SU-DHL-6 (cell line): ENCODE results near the gene DDX4.

ENCODE experiments used
- H2AFZ ChIP-seq: fragments of 200-600 bp; sonication (generic); 2 replicates; pipeline ENCODE4 v1.6.1; 2014; ENCODE audit warnings: low read depth, mild to moderate bottlenecking, moderate library complexity, mixed read lengths, antibody characterized with exemption, low read length; ENCODE audit not compliant: severe bottlenecking
- H3F3A ChIP-seq: fragments of 200-600 bp; shearing (Covaris generic); 2 replicates; pipeline ENCODE4 v1.6.0; 2016; ENCODE audit warnings: antibody characterized with exemption, mild to moderate bottlenecking; ENCODE audit not compliant: insufficient read depth
- H3K27ac ChIP-seq: fragments of 200-600 bp; sonication (generic); 2 replicates; pipeline ENCODE4 v1.5.1; 2016; ENCODE audit warnings: low read depth, mild to moderate bottlenecking, low read length, moderate library complexity, mixed read lengths
- H3K27me3 ChIP-seq: fragments of 200-600 bp; sonication (generic), shearing (Covaris generic); 2 replicates; pipeline ENCODE4 v1.6.0; 2014; ENCODE audit warnings: mild to moderate bottlenecking, low read length
- H3K36me3 ChIP-seq: fragments of 200-600 bp; sonication (generic); 2 replicates; pipeline ENCODE4 v1.6.1; 2014; ENCODE audit warnings: mild to moderate bottlenecking, low read length, mixed read lengths
- H3K4me2 ChIP-seq: fragments of 300-600, 200-600 bp; shearing (Covaris generic), sonication (generic); 2 replicates; pipeline ENCODE4 v1.6.0; 2014; ENCODE audit warnings: low read length, low read depth, mild to moderate bottlenecking; ENCODE audit not compliant: poor library complexity, severe bottlenecking
- H3K4me3 ChIP-seq: fragments of 200-600 bp; sonication (generic); 2 replicates; pipeline ENCODE4 v1.5.1; 2014; ENCODE audit warnings: antibody characterized with exemption, low read length, mild to moderate bottlenecking, mixed read lengths; ENCODE audit not compliant: insufficient read depth, poor library complexity, severe bottlenecking
- H3K79me2 ChIP-seq: fragments of 200-600 bp; sonication (generic); 2 replicates; pipeline ENCODE4 v1.6.1; 2014; ENCODE audit warnings: mild to moderate bottlenecking, low read length, moderate library complexity; ENCODE audit not compliant: insufficient read depth
- H3K9ac ChIP-seq: fragments of 200-600 bp; sonication (generic); 2 replicates; pipeline ENCODE4 v1.7.0; 2014; ENCODE audit warnings: mild to moderate bottlenecking, low read length
- H3K9me2 ChIP-seq: fragments of 200-600 bp; sonication (generic); replicated peaks from 2 replicates; pipeline ENCODE4 v1.6.1; 2014; ENCODE audit warnings: low read length; ENCODE audit not compliant: insufficient read depth
- H3K9me3 ChIP-seq: fragments of 200-600 bp; sonication (generic); 2 replicates; pipeline ENCODE4 v1.6.1; 2014; ENCODE audit warnings: low read length, mixed read lengths; ENCODE audit not compliant: insufficient read depth
- H4K20me1 ChIP-seq: fragments of 200-600 bp; sonication (generic); 2 replicates; pipeline ENCODE4 v1.6.1; 2014; ENCODE audit warnings: low read depth, mild to moderate bottlenecking, antibody characterized with exemption, low read length, moderate library complexity, mixed read lengths
- CTCF ChIP-seq: fragments of 200-600 bp; sonication (generic); IDR thresholded peaks from one replicate; pipeline ENCODE4 v1.5.1; 2017; ENCODE audit warnings: antibody characterized with exemption, mild to moderate bottlenecking, low read length, moderate library complexity; ENCODE audit not compliant: insufficient read depth, poor library complexity, severe bottlenecking
- EZH2phosphoT487 ChIP-seq: fragments of 200-600 bp; sonication (generic), shearing (Covaris generic); conservative IDR thresholded peaks from 2 replicates; pipeline ENCODE4 v1.6.1; 2018; ENCODE audit warnings: mild to moderate bottlenecking, antibody characterized with exemption, low read length, moderate library complexity, mixed read lengths

Gene DDX4

GRCh38 chr5:55860288-55860687, 122.4 kb downstream of the DDX4 start:
- TF ChIP-seq CTCF, result no peak
- TF ChIP-seq EZH2phosphoT487, result no peak
- H3K4me3 ChIP-seq, result no peak overlapping the region
- no peaks in the 10 kb centered on the region for H3F3A ChIP-seq
- H3K4me2 ChIP-seq, result no peak overlapping the region
- no peaks in the 10 kb centered on the region for H3K79me2 ChIP-seq
- no peaks in the 10 kb centered on the region for H3K36me3 ChIP-seq
- no peaks in the 10 kb centered on the region for H4K20me1 ChIP-seq
- H3K27ac ChIP-seq, result no peak overlapping the region
- no peak overlapping the region for H2AFZ ChIP-seq
- no peaks in the 10 kb centered on the region for H3K27me3 ChIP-seq
- H3K9ac ChIP-seq, result no peak overlapping the region
- H3K9me2 ChIP-seq, result no peaks in the 10 kb centered on the region
- no peaks in the 10 kb centered on the region for H3K9me3 ChIP-seq

GRCh38 chr5:55860709-55861108, 122.8 kb downstream of the DDX4 start:
- no peak for TF ChIP-seq EZH2phosphoT487
- TF ChIP-seq CTCF, result no peak
- no peak overlapping the region for H3K4me2 ChIP-seq

GRCh38 chr5:55864606-55865541, 127.0 kb downstream of the DDX4 start:
- H2AFZ ChIP-seq, result no peak overlapping the region
- TF ChIP-seq CTCF (no peak), EZH2phosphoT487 (no peak)

More at GRCh38 chr5:55860709-55861108, 122.8 kb downstream of the DDX4 start:
- Histone ChIP-seq H3K9ac (no peak overlapping the region), H3K9me2 (no peaks in the 10 kb centered on the region), H4K20me1 (no peaks in the 10 kb centered on the region), H3K27ac (no peak overlapping the region), H3K27me3 (no peaks in the 10 kb centered on the region), H3K9me3 (no peaks in the 10 kb centered on the region), H3F3A (no peaks in the 10 kb centered on the region), H3K4me3 (no peak overlapping the region), H3K36me3 (no peaks in the 10 kb centered on the region), H2AFZ (no peak overlapping the region), H3K79me2 (no peaks in the 10 kb centered on the region)

More at GRCh38 chr5:55864606-55865541, 127.0 kb downstream of the DDX4 start:
- H3K27me3 ChIP-seq, result no peaks in the 10 kb centered on the region
- no peaks in the 10 kb centered on the region for H3K9me3 ChIP-seq
- H3K27ac ChIP-seq, result no peak overlapping the region
- H3K9me2 ChIP-seq, result no peaks in the 10 kb centered on the region
- no peaks in the 10 kb centered on the region for H4K20me1 ChIP-seq
- H3K4me2 ChIP-seq, result no peak overlapping the region
- no peak overlapping the region for H3K9ac ChIP-seq
- no peak overlapping the region for H3K4me3 ChIP-seq
- H3F3A ChIP-seq, result no peaks in the 10 kb centered on the region
- H3K79me2 ChIP-seq, result no peaks in the 10 kb centered on the region
- H3K36me3 ChIP-seq, result no peaks in the 10 kb centered on the region
